GM19467 (cell line): Measurements from ENCODE around the gene EEIG2.
A peak's percentile ranks its signal among the peaks of the same experiment; 100 is the strongest.
"Not testable (repeated sequence)": the region's sequence is repeated elsewhere in the genome, so short reads cannot be mapped to it uniquely, and the experiment has no call there.

ENCODE experiments used
- ATAC-seq: cut with Tn5 transposase; IDR thresholded peaks from one replicate; pipeline ENCODE4 v1.9.1; 2021; ENCODE audit warnings: mild to moderate bottlenecking, moderate library complexity; ENCODE audit not compliant: unreplicated experiment

Gene EEIG2

DNA sequence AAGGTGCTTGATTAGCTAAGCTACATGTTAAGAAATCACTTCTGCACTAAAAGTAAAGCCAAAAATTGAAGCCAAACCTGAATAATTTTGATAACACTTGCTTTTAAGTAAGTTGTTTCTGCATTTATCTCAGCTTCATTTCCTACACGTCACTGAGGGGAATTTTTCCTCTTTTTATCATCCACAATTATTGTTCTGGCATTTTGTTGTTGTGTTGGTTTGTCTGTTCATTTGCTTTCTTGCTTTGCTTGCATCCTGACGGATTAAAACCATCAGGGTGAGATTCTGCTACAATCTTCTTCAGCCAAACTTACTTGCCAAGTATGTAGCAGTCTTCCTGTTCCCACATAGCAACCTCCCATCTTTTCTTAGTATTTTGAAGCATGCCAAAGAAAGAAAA lies 18.0 kb upstream of the EEIG2 start:
- ATAC-seq = no peak

- not testable (repeated sequence) for ATAC-seq
Measured at GRCh38 chr1:108547493-108547892, 12.4 kb upstream of the EEIG2 start.

GRCh38 chr1:108551137-108551862 lies 8.6 kb upstream of the EEIG2 start:
- peak; percentile 82 for ATAC-seq

- no peak for ATAC-seq
Measured at GRCh38 chr1:108553905-108554304, 6.0 kb upstream of the EEIG2 start.

GRCh38 chr1:108554682-108555427 lies 5.0 kb upstream of the EEIG2 start:
- ATAC-seq = no peak

- ATAC-seq = no peak
Measured at GRCh38 chr1:108556066-108556465, 3.8 kb upstream of the EEIG2 start.

GRCh38 chr1:108556499-108556898 lies 3.4 kb upstream of the EEIG2 start:
- no peak for ATAC-seq

GRCh38 chr1:108557296-108557695 lies 2.6 kb upstream of the EEIG2 start:
- ATAC-seq = no peak

DNA sequence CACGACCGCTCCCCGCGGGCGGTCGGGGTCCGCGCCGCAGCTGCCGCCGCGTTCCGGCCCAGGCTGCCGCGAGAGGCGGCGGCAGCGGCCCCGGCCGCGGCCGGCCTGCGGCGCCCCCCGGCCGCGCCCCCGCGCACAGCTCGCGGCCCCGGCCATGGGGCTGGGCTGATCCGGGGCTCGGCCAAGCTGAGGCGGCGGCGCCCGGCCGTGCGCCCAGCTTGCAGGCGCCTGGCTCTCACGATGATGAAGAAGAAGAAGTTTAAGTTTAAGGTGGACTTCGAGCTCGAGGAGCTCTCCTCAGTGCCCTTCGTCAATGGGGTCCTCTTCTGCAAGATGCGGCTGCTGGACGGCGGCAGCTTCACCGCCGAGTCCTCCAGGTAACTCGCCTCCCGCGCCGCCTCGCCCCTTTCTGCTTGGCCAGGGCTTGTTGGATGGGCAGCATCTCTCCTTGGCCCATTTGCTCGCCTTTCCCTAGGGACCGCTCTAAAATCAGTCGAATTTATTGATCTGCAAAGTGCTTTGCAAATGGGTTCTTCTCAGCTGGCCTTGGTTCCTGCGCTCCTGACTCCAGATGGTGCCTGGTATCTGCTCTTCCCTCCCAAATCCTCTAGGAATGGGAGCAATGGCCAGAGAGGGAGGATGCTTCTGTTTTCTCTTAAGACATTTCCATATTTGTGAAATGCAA lies 431 bp downstream of the EEIG2 start:
- peak; percentile 36 for ATAC-seq

GRCh38 chr1:108560874-108561459 lies 1.1 kb downstream of the EEIG2 start:
- ATAC-seq = no peak

DNA sequence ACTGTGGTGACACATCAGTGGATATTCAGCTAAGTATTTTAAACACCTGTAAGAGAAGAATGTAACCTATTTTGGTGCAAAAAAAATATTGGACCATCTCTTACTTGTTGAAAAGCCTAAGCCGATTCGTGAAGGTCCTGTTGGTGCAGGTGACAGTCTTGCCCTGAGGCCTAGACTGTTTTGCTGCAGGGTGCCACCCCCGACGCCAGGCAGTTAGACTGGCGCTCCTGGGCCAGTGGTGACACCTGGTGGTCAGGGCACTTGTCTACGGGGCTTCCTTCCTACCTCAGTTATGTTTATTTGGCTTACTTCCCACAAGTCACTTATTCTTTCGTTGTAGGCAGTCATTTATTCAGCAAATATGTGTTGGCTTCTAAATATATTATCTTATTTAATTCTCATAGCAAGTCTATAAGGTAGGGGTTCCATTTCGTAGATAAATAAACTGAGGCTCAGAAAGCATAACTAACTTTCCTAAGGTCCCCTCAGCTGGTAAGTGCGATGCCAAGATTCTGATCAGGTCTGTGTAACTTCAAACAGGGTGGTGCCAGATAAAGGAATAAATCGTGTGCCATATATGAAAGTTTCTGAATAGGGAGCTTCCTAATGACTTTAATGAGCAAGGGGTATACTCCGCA lies 1.9 kb downstream of the EEIG2 start:
- ATAC-seq = peak; percentile 49

- ATAC-seq = no peak
Measured at GRCh38 chr1:108563808-108564207, 3.9 kb downstream of the EEIG2 start.

DNA sequence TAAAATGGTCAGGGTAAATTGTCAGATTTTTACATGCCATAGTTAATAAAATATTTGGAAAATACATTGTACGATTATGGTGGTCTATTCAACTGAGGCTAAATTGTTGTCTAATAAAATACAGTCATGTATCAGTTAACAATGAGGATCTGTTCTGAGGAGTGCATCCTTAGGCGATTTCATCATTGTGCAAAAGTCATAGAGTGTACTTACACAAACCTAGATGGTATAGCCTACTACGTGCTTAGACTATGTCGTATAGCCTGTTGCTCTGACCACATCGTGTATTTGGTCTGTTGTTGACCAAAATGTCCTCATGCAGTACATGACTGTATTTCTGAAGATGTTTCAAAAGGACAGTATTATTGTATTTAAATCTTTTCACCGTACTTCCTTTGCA lies 5.2 kb downstream of the EEIG2 start:
- ATAC-seq = no peak

DNA sequence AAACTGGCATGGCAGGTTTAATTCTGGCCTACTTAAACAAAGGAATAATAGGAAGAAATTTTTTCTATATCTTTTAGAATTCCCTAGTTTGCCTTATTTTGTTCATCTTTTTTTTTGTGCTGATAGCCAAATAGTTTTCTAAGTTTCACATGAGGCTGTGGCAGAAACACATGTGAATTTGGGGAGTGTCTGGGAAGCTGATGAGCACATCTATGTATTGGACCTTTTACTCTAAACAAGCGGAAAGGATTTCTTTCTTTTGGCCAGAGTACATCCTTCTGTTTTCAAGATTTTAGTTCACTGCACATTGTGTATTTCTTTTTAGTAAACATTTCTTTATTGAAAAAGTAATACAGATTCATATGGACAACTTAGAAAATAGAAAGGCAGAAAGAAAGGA lies 5.6 kb downstream of the EEIG2 start:
- ATAC-seq = no peak

DNA sequence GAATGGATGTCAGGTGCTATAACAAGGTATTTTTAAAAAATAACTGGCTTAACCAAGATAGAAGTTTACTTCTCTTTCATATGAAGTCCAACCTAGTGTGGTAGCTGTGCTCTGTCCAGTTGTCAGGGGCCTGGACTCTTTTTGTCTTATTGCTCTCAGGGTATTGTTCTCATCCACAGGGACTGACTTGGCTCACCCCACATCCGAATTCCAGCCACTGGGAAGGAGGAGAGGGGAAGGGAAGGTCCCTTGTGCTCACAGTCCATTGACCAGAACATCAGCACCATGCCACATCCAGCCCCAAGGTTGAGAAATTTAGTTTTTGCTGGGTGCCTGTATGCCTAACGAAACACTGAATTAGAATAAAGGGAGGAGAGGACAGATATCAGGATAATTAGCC lies 8.7 kb downstream of the EEIG2 start:
- ATAC-seq = no peak

- ATAC-seq = no peak
Measured at GRCh38 chr1:108569097-108569728, 9.3 kb downstream of the EEIG2 start.

DNA sequence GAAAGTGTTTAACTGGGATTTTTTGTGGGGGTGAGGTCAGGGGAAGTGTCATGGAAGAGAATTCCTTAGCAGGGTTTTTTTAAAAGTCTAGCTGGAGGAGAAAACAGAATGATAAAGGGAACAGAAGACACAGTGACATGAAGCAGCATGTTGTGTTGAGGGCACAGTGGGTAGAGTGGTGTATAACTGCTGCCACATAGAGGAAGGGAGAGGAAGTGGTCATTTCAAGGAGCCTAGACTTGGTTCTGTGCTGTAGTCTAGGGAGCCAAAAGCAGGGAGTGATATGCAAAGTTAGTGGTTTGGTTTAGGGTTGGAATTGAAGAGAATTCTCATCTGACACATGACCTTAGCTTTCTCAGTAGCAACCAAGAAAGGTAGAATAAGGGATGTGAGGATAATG lies 10.2 kb downstream of the EEIG2 start:
- ATAC-seq = peak; percentile 96

DNA sequence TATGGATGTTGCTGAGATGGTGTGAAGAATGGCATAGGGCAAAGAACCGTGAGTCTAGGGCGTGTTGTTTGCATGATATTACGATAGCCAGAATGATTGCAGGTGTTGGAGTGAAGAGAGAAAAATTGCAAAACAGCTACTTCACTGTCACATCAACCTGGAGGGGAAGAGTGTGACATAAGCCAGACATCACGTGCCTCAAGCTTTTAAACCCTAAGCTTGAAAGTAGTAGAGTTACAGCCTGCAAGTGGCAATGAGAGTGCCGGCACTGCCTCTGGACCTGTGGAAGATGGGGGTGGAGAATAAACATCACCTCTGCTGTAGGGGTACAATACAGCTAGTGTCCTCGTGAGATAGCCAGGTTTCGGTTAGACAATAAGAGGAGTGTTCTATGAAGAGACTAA lies 11.1 kb downstream of the EEIG2 start:
- no peak for ATAC-seq

GRCh38 chr1:108572182-108572581 lies 12.3 kb downstream of the EEIG2 start:
- no peak for ATAC-seq

GRCh38 chr1:108573183-108573582 lies 13.3 kb downstream of the EEIG2 start:
- no peak for ATAC-seq

DNA sequence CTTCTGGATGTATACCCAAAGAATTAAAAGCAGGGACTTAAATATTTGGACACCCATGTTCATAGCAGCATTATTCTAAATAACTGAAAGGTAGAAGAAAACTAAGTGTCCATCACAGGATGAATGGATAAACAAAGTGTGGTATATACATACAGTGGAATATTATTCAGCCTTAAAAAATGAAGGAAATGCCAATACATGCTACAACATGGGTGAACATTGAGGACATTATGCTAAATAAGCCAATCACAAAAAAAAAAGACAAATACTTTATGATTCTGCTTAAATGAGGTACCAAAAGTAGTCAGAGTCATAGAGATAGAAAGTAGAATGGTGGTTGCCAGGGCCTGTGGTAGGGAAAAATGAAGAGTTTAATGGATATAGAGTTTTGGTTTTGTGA lies 14.1 kb downstream of the EEIG2 start:
- ATAC-seq = no peak
